Measurements from ENCODE around the gene SEC61A2. TPM values are rescaled to one million over a fixed set of nuclear protein-coding genes. Genes with fewer than 3 reads are reported as not detected.

SEC61A2 gene
- polyA plus RNA-seq, 1 donor from 2014 or later, result 75.4 TPM

- TF ChIP-seq EZH2 (IDR thresholded peaks at IDR 0.05; ENCODE audit: borderline replicate concordance, insufficient read depth, low read length, poor library complexity, severe bottlenecking), result no peak
- TF ChIP-seq RAD21 (conservative IDR thresholded peaks at IDR 0.05), result no peak
- no peak for TF ChIP-seq CTCF (IDR thresholded peaks at IDR 0.05; ENCODE audit: poor library complexity, severe bottlenecking)
- no peak for TF ChIP-seq MXI1 (conservative IDR thresholded peaks at IDR 0.05; ENCODE audit: poor library complexity, severe bottlenecking)
- no peak for TF ChIP-seq SMC3 (conservative IDR thresholded peaks at IDR 0.05; ENCODE audit: poor library complexity)
- no peak for TF ChIP-seq REST (IDR thresholded peaks at IDR 0.05; ENCODE audit: borderline replicate concordance)
- no peak for TF ChIP-seq EP300 (conservative IDR thresholded peaks at IDR 0.05; ENCODE audit: poor library complexity, severe bottlenecking)
- TF ChIP-seq TAF1 (IDR thresholded peaks at IDR 0.05; ENCODE audit: low read depth), result no peak
- TF ChIP-seq POLR2AphosphoS5 (IDR thresholded peaks at IDR 0.05), result no peak
- H3K4me3 ChIP-seq (ENCODE audit: low read length), result no peak overlapping the region
- no peaks in the 10 kb centered on the region for H3K9me2 ChIP-seq (ENCODE audit: insufficient read depth, low read length)
- H3K79me2 ChIP-seq (replicated peaks; ENCODE audit: insufficient read depth, low read length), result peaks cover 5% of the 10 kb centered on the region
- H3K27ac ChIP-seq (ENCODE audit: low read length), result no peak overlapping the region
- no peaks in the 10 kb centered on the region for H3F3A ChIP-seq (ENCODE audit: insufficient read depth, low read length, poor library complexity, severe bottlenecking)
- H3K9me3 ChIP-seq (ENCODE audit: low read length), result no peaks in the 10 kb centered on the region
- H2AFZ ChIP-seq (ENCODE audit: low read depth, low read length), result no peak overlapping the region
- no peaks in the 10 kb centered on the region for H3K36me3 ChIP-seq (ENCODE audit: insufficient read depth, low read length)
- H3K4me2 ChIP-seq (ENCODE audit: low read length), result no peak overlapping the region
- H3K27me3 ChIP-seq (ENCODE audit: insufficient read depth, low read depth, low read length), result no peaks in the 10 kb centered on the region
- H3K9ac ChIP-seq (ENCODE audit: low read length), result no peak overlapping the region
- no peaks in the 10 kb centered on the region for H4K20me1 ChIP-seq (ENCODE audit: insufficient read depth)
These were observed 59.2 kb downstream of the SEC61A2 start for GRCh38 chr10:12188656-12189055.

- H3K4me3 ChIP-seq (ENCODE audit: low read length), result no peak overlapping the region
- no peak overlapping the region for H3K27ac ChIP-seq (ENCODE audit: low read length)
- H2AFZ ChIP-seq (ENCODE audit: low read depth, low read length), result no peak overlapping the region
- H3K27me3 ChIP-seq (ENCODE audit: insufficient read depth, low read depth, low read length), result no peaks in the 10 kb centered on the region
- no peaks in the 10 kb centered on the region for H3F3A ChIP-seq (ENCODE audit: insufficient read depth, low read length, poor library complexity, severe bottlenecking)
- H3K79me2 ChIP-seq (replicated peaks; ENCODE audit: insufficient read depth, low read length), result peaks cover 12% of the 10 kb centered on the region
- H3K4me2 ChIP-seq (ENCODE audit: low read length), result no peak overlapping the region
- no peaks in the 10 kb centered on the region for H3K9me3 ChIP-seq (ENCODE audit: low read length)
- TF ChIP-seq RAD21 (conservative IDR thresholded peaks at IDR 0.05) (no peak), CTCF (IDR thresholded peaks at IDR 0.05; ENCODE audit: poor library complexity, severe bottlenecking) (no peak), MXI1 (conservative IDR thresholded peaks at IDR 0.05; ENCODE audit: poor library complexity, severe bottlenecking) (no peak), POLR2AphosphoS5 (IDR thresholded peaks at IDR 0.05) (no peak), REST (IDR thresholded peaks at IDR 0.05; ENCODE audit: borderline replicate concordance) (no peak), EZH2 (IDR thresholded peaks at IDR 0.05; ENCODE audit: borderline replicate concordance, insufficient read depth, low read length, poor library complexity, severe bottlenecking) (no peak), TAF1 (IDR thresholded peaks at IDR 0.05; ENCODE audit: low read depth) (no peak)
- no peaks in the 10 kb centered on the region for H3K36me3 ChIP-seq (ENCODE audit: insufficient read depth, low read length)
- no peaks in the 10 kb centered on the region for H4K20me1 ChIP-seq (ENCODE audit: insufficient read depth)
- H3K9me2 ChIP-seq (ENCODE audit: insufficient read depth, low read length), result no peaks in the 10 kb centered on the region
- no peak overlapping the region for H3K9ac ChIP-seq (ENCODE audit: low read length)
These were observed 59.9 kb downstream of the SEC61A2 start for GRCh38 chr10:12189426-12189825.
